ENCODE data around the gene PPRC1. TPM values are rescaled to one million over a fixed set of nuclear protein-coding genes. Genes with fewer than 3 reads are reported as not detected.
"Not testable (repeated sequence)": the region's sequence is repeated elsewhere in the genome, so short reads cannot be mapped to it uniquely, and the experiment has no call there.

Gene PPRC1
- total and polyA plus RNA-seq, 2 experiments from 2014 or later, result 9.8 to 23.7 TPM

GRCh38 chr10:102185272-102185671 is 52.4 kb downstream of the PPRC1 start:
- TF ChIP-seq EZH2 (IDR thresholded peaks at IDR 0.05; ENCODE audit: borderline replicate concordance), result no peak
- no peak for TF ChIP-seq CTCF (IDR thresholded peaks at IDR 0.05; ENCODE audit: poor library complexity)
- TF ChIP-seq EZH2phosphoT487 (IDR thresholded peaks at IDR 0.05; ENCODE audit: low read depth, severe bottlenecking, unreplicated experiment), result no peak
- Histone ChIP-seq H3K4me1 (ENCODE audit: insufficient read depth) (no peaks in the 10 kb centered on the region), H2AFZ (no peak overlapping the region), H3K27ac (no peak overlapping the region), H3K4me3 (no peak overlapping the region), H3K9me2 (replicated peaks; ENCODE audit: insufficient read depth) (no peaks in the 10 kb centered on the region), H3K9me3 (ENCODE audit: low read depth) (no peaks in the 10 kb centered on the region), H3K79me2 (no peaks in the 10 kb centered on the region), H4K20me1 (ENCODE audit: insufficient read depth, poor library complexity, severe bottlenecking) (no peaks in the 10 kb centered on the region), H3K36me3 (replicated peaks; ENCODE audit: insufficient read depth, low read depth) (no peaks in the 10 kb centered on the region), H3K4me2 (no peak overlapping the region), H3K27me3 (no peaks in the 10 kb centered on the region)
- WGBS (ENCODE audit: low lambda C conversion rate, missing lambda C conversion rate), result 68% methylated on average over 2 of the region's 2 CpGs
- DNase-seq (ENCODE audit: low spot score), result no peak

- TF ChIP-seq EZH2 (IDR thresholded peaks at IDR 0.05; ENCODE audit: borderline replicate concordance), result no peak
- no peak for TF ChIP-seq CTCF (IDR thresholded peaks at IDR 0.05; ENCODE audit: poor library complexity)
- TF ChIP-seq EZH2phosphoT487 (IDR thresholded peaks at IDR 0.05; ENCODE audit: low read depth, severe bottlenecking, unreplicated experiment), result no peak
- Histone ChIP-seq H4K20me1 (ENCODE audit: insufficient read depth, poor library complexity, severe bottlenecking) (no peaks in the 10 kb centered on the region), H3K9me3 (ENCODE audit: low read depth) (no peaks in the 10 kb centered on the region), H3K4me2 (no peak overlapping the region), H3K36me3 (replicated peaks; ENCODE audit: insufficient read depth, low read depth) (no peaks in the 10 kb centered on the region), H3K9me2 (replicated peaks; ENCODE audit: insufficient read depth) (no peaks in the 10 kb centered on the region), H3K4me3 (no peak overlapping the region), H3K4me1 (ENCODE audit: insufficient read depth) (no peaks in the 10 kb centered on the region), H3K79me2 (no peaks in the 10 kb centered on the region), H3K27me3 (no peaks in the 10 kb centered on the region), H3K27ac (no peak overlapping the region), H2AFZ (no peak overlapping the region)
- WGBS (ENCODE audit: low lambda C conversion rate, missing lambda C conversion rate), result 87% methylated on average over 15 of the region's 15 CpGs
- DNase-seq (ENCODE audit: low spot score), result no peak
Observed at GRCh38 chr10:102185811-102186527, 53.1 kb downstream of the PPRC1 start.

GRCh38 chr10:102188298-102188940 is 55.6 kb downstream of the PPRC1 start:
- Histone ChIP-seq H3K4me3 (no peak overlapping the region), H3K36me3 (replicated peaks; ENCODE audit: insufficient read depth, low read depth) (no peaks in the 10 kb centered on the region), H3K9me3 (ENCODE audit: low read depth) (no peaks in the 10 kb centered on the region), H3K27me3 (no peaks in the 10 kb centered on the region), H4K20me1 (ENCODE audit: insufficient read depth, poor library complexity, severe bottlenecking) (no peaks in the 10 kb centered on the region), H3K4me2 (no peak overlapping the region), H3K27ac (no peak overlapping the region), H3K9me2 (replicated peaks; ENCODE audit: insufficient read depth) (no peaks in the 10 kb centered on the region), H3K79me2 (no peaks in the 10 kb centered on the region), H3K4me1 (ENCODE audit: insufficient read depth) (no peaks in the 10 kb centered on the region), H2AFZ (no peak overlapping the region)
- DNase-seq (ENCODE audit: low spot score), result no peak
- TF ChIP-seq EZH2 (IDR thresholded peaks at IDR 0.05; ENCODE audit: borderline replicate concordance) (no peak), CTCF (IDR thresholded peaks at IDR 0.05; ENCODE audit: poor library complexity) (no peak), EZH2phosphoT487 (IDR thresholded peaks at IDR 0.05; ENCODE audit: low read depth, severe bottlenecking, unreplicated experiment) (no peak)
- WGBS (ENCODE audit: low lambda C conversion rate, missing lambda C conversion rate), result 74% methylated on average over 3 of the region's 3 CpGs

GRCh38 chr10:102188941-102189898 is 56.4 kb downstream of the PPRC1 start:
- 88% methylated on average over 7 of the region's 7 CpGs for WGBS (ENCODE audit: low lambda C conversion rate, missing lambda C conversion rate)
- DNase-seq (ENCODE audit: low spot score); H3K27me3 ChIP-seq; H3K36me3 ChIP-seq (replicated peaks; ENCODE audit: insufficient read depth, low read depth); H3K79me2 ChIP-seq; H3K4me2 ChIP-seq; H3K4me1 ChIP-seq (ENCODE audit: insufficient read depth); H3K27ac ChIP-seq; H3K9me2 ChIP-seq (replicated peaks; ENCODE audit: insufficient read depth); H3K9me3 ChIP-seq (ENCODE audit: low read depth); H3K4me3 ChIP-seq; H2AFZ ChIP-seq; H4K20me1 ChIP-seq (ENCODE audit: insufficient read depth, poor library complexity, severe bottlenecking): not testable (repeated sequence)

Measured in hepatocyte (in vitro differentiated cells).